ENCODE results near the gene CAMK2D.

Gene CAMK2D

GRCh38 chr4:113584407-113585150 is 177.0 kb downstream of the CAMK2D start:
- Histone ChIP-seq H3K27ac (ENCODE audit: poor library complexity, severe bottlenecking) (no peak overlapping the region), H3K36me3 (ENCODE audit: low read depth) (no peaks in the 10 kb centered on the region), H3K4me1 (ENCODE audit: insufficient read depth, poor library complexity, severe bottlenecking) (no peaks in the 10 kb centered on the region), H3K27me3 (ENCODE audit: insufficient read depth, poor library complexity, severe bottlenecking) (no peaks in the 10 kb centered on the region), H3K9me3 (ENCODE audit: severe bottlenecking) (no peaks in the 10 kb centered on the region), H3K4me3 (ENCODE audit: severe bottlenecking) (no peak overlapping the region)
- DNase-seq (ENCODE audit: low spot score) (no peak), ATAC-seq (ENCODE audit: low read depth) (no peak)
- TF ChIP-seq CTCF (IDR thresholded peaks at IDR 0.05; ENCODE audit: poor library complexity, severe bottlenecking) = no peak

- Histone ChIP-seq H3K27ac (ENCODE audit: poor library complexity, severe bottlenecking) (no peak overlapping the region), H3K27me3 (ENCODE audit: insufficient read depth, poor library complexity, severe bottlenecking) (no peaks in the 10 kb centered on the region), H3K36me3 (ENCODE audit: low read depth) (no peaks in the 10 kb centered on the region), H3K4me3 (ENCODE audit: severe bottlenecking) (no peak overlapping the region), H3K4me1 (ENCODE audit: insufficient read depth, poor library complexity, severe bottlenecking) (no peaks in the 10 kb centered on the region), H3K9me3 (ENCODE audit: severe bottlenecking) (no peaks in the 10 kb centered on the region)
- TF ChIP-seq CTCF (IDR thresholded peaks at IDR 0.05; ENCODE audit: poor library complexity, severe bottlenecking) = no peak
- no peak for ATAC-seq (ENCODE audit: low read depth)
- DNase-seq (ENCODE audit: low spot score) = no peak
Measured at GRCh38 chr4:113582737-113583136, 178.8 kb downstream of the CAMK2D start.

GRCh38 chr4:113579360-113579759 is 182.2 kb downstream of the CAMK2D start:
- H3K36me3 ChIP-seq (ENCODE audit: low read depth) = no peaks in the 10 kb centered on the region
- H3K9me3 ChIP-seq (ENCODE audit: severe bottlenecking) = no peaks in the 10 kb centered on the region
- no peak for ATAC-seq (ENCODE audit: low read depth)
- peaks cover 5% of the 10 kb centered on the region for H3K4me1 ChIP-seq (ENCODE audit: insufficient read depth, poor library complexity, severe bottlenecking)
- no peaks in the 10 kb centered on the region for H3K27me3 ChIP-seq (ENCODE audit: insufficient read depth, poor library complexity, severe bottlenecking)
- TF ChIP-seq CTCF (IDR thresholded peaks at IDR 0.05; ENCODE audit: poor library complexity, severe bottlenecking) = no peak
- no peak overlapping the region for H3K27ac ChIP-seq (ENCODE audit: poor library complexity, severe bottlenecking)
- no peak overlapping the region for H3K4me3 ChIP-seq (ENCODE audit: severe bottlenecking)
- no peak for DNase-seq (ENCODE audit: low spot score)

GRCh38 chr4:113576947-113577678 is 184.4 kb downstream of the CAMK2D start:
- H3K36me3 ChIP-seq (ENCODE audit: low read depth) = no peaks in the 10 kb centered on the region
- ATAC-seq (ENCODE audit: low read depth) = no peak
- no peak overlapping the region for H3K4me3 ChIP-seq (ENCODE audit: severe bottlenecking)
- H3K9me3 ChIP-seq (ENCODE audit: severe bottlenecking) = no peaks in the 10 kb centered on the region
- no peak for TF ChIP-seq CTCF (IDR thresholded peaks at IDR 0.05; ENCODE audit: poor library complexity, severe bottlenecking)
- DNase-seq (ENCODE audit: low spot score) = no peak
- peaks cover 5% of the 10 kb centered on the region for H3K4me1 ChIP-seq (ENCODE audit: insufficient read depth, poor library complexity, severe bottlenecking)
- no peak overlapping the region for H3K27ac ChIP-seq (ENCODE audit: poor library complexity, severe bottlenecking)
- H3K27me3 ChIP-seq (ENCODE audit: insufficient read depth, poor library complexity, severe bottlenecking) = no peaks in the 10 kb centered on the region

GRCh38 chr4:113575401-113575800 is 186.1 kb downstream of the CAMK2D start:
- H3K36me3 ChIP-seq (ENCODE audit: low read depth) = no peaks in the 10 kb centered on the region
- TF ChIP-seq CTCF (IDR thresholded peaks at IDR 0.05; ENCODE audit: poor library complexity, severe bottlenecking) = no peak
- no peak overlapping the region for H3K4me3 ChIP-seq (ENCODE audit: severe bottlenecking)
- H3K4me1 ChIP-seq (ENCODE audit: insufficient read depth, poor library complexity, severe bottlenecking) = peaks cover 5% of the 10 kb centered on the region
- no peaks in the 10 kb centered on the region for H3K9me3 ChIP-seq (ENCODE audit: severe bottlenecking)
- no peak for DNase-seq (ENCODE audit: low spot score)
- no peak for ATAC-seq (ENCODE audit: low read depth)
- H3K27ac ChIP-seq (ENCODE audit: poor library complexity, severe bottlenecking) = no peak overlapping the region
- H3K27me3 ChIP-seq (ENCODE audit: insufficient read depth, poor library complexity, severe bottlenecking) = no peaks in the 10 kb centered on the region

Measured in RWPE2 (cell line).